GM23338 (cell line): ENCODE measurements around the gene HSD11B1L. TPM values are rescaled to one million over a fixed set of nuclear protein-coding genes. Genes with fewer than 3 reads are reported as not detected.

ENCODE experiments used
- ATAC-seq: fragments of 200-7000 bp; cut with Tn5 transposase; 3 replicates; pipeline ENCODE4 v1.9.1; 2020
- DNase-seq: peaks from one replicate; pipeline ENCODE4 v3.0.0-alpha.2; 2015; ENCODE audit warnings: low spot score
- H2AFZ ChIP-seq: fragments of 200-600 bp; sonication (generic); 2 replicates; pipeline ENCODE4 v1.8.0; 2016; ENCODE audit warnings: antibody characterized with exemption, mild to moderate bottlenecking, moderate library complexity
- H3F3A ChIP-seq: fragments of 200-600 bp; sonication (generic); replicated peaks from 2 replicates; pipeline ENCODE4 v1.8.0; 2017; ENCODE audit warnings: antibody characterized with exemption, mixed run types, low read depth
- H3K27ac ChIP-seq: fragments of 200-600 bp; sonication (generic); 2 replicates; pipeline ENCODE4 v1.6.1; 2016; ENCODE audit warnings: low read depth
- H3K27me3 ChIP-seq: fragments of 200-600 bp; sonication (generic); 2 replicates; pipeline ENCODE4 v1.8.0; 2016; ENCODE audit warnings: mild to moderate bottlenecking, mixed run types, moderate library complexity; ENCODE audit not compliant: insufficient read depth
- H3K36me3 ChIP-seq: fragments of 200-600 bp; sonication (generic); 2 replicates; pipeline ENCODE4 v1.8.0; 2016; ENCODE audit warnings: mild to moderate bottlenecking; ENCODE audit not compliant: insufficient read depth
- H3K4me1 ChIP-seq: fragments of 200-600 bp; sonication (generic); 2 replicates; pipeline ENCODE4 v1.8.0; 2016; ENCODE audit warnings: mild to moderate bottlenecking, moderate library complexity; ENCODE audit not compliant: insufficient read depth
- H3K4me2 ChIP-seq: fragments of 200-600 bp; sonication (generic); 2 replicates; pipeline ENCODE4 v1.7.1; 2017; ENCODE audit warnings: mixed run types
- H3K4me3 ChIP-seq: fragments of 200-600 bp; sonication (generic); 2 replicates; pipeline ENCODE4 v1.6.1; 2016; ENCODE audit warnings: mixed run types
- H3K79me2 ChIP-seq: fragments of 200-600 bp; sonication (generic); replicated peaks from 2 replicates; pipeline ENCODE4 v1.8.0; 2017; ENCODE audit warnings: mild to moderate bottlenecking; ENCODE audit not compliant: insufficient read depth
- H3K9me2 ChIP-seq: fragments of 200-600 bp; sonication (generic); 2 replicates; pipeline ENCODE4 v1.8.0; 2017; ENCODE audit not compliant: insufficient read depth
- H4K20me1 ChIP-seq: fragments of 200-600 bp; sonication (generic); replicated peaks from 2 replicates; pipeline ENCODE4 v1.8.0; 2017; ENCODE audit warnings: mild to moderate bottlenecking; ENCODE audit not compliant: insufficient read depth
- H3K27ac Mint-ChIP-seq: 2 replicates; pipeline ENCODE4 v1.8.0; 2020; ENCODE audit warnings: inconsistent platforms, mild to moderate bottlenecking, moderate library complexity, mixed read lengths
- H3K27me3 Mint-ChIP-seq: 3 replicates; pipeline ENCODE4 v1.8.0; 2022; ENCODE audit warnings: low read depth, mild to moderate bottlenecking, moderate library complexity, mixed read lengths, inconsistent platforms; ENCODE audit not compliant: insufficient read depth, poor library complexity
- H3K36me3 Mint-ChIP-seq: 3 replicates; pipeline ENCODE4 v1.8.0; 2021; ENCODE audit warnings: low read depth, mild to moderate bottlenecking, inconsistent platforms, moderate library complexity, mixed read lengths
- H3K4me1 Mint-ChIP-seq: 3 replicates; pipeline ENCODE4 v1.8.0; 2020; ENCODE audit warnings: mild to moderate bottlenecking, inconsistent platforms, mixed read lengths
- H3K4me3 Mint-ChIP-seq: 3 replicates; pipeline ENCODE4 v1.8.0; 2021; ENCODE audit warnings: moderate library complexity, mild to moderate bottlenecking, inconsistent platforms, mixed read lengths
- H3K9me3 Mint-ChIP-seq: 3 replicates; pipeline ENCODE4 v1.8.0; 2020; ENCODE audit warnings: moderate library complexity, mild to moderate bottlenecking, inconsistent platforms, mixed read lengths
- EZH2 ChIP-seq: fragments of 200-600 bp; sonication (generic); IDR thresholded peaks from one replicate; pipeline ENCODE4 v1.8.0; 2017; ENCODE audit warnings: antibody characterized with exemption, mild to moderate bottlenecking, low read depth; ENCODE audit not compliant: unreplicated experiment
- POLR2AphosphoS5 ChIP-seq: IDR thresholded peaks from 2 replicates; pipeline ENCODE4 v1.6.1; 2016; ENCODE audit warnings: antibody characterized with exemption, low read depth
- STAT1 ChIP-seq: IDR thresholded peaks from one replicate; pipeline ENCODE4 v1.6.1; 2016; ENCODE audit warnings: antibody characterized with exemption; ENCODE audit not compliant: unreplicated experiment
- polyA plus RNA-seq: library from polyadenylated mRNA; unstranded; fragments of >200 nt; fragmentation: Nextera tagmentation; extraction: Ambion mirVana; gene quantifications from 2 replicates; pipeline ENCODE4 v1.2.1, GENCODE V29; 2016
- total RNA-seq: library from RNA; depleted of rRNA; stranded (reverse); fragments of >200 nt; shearing (Covaris generic); gene quantifications from 2 replicates; pipeline ENCODE4 v1.2.3, GENCODE V29; 2014
- TF ChIP-seq, protein P1 (sequence below): fragments of 250-450 bp; sonication (Bioruptor Pico); IDR thresholded peaks from 2 replicates; pipeline ENCODE4 v1.5.0; 2020; ENCODE audit warnings: mild to moderate bottlenecking, moderate library complexity
- TF ChIP-seq, protein P2 (sequence below): IDR thresholded peaks from 2 replicates; pipeline ENCODE4 v1.6.1; 2016; ENCODE audit warnings: antibody characterized with exemption

HSD11B1L gene
- total and polyA plus RNA-seq, 2 experiments from 2014 or later: 12.9 to 18.4 TPM

DNA sequence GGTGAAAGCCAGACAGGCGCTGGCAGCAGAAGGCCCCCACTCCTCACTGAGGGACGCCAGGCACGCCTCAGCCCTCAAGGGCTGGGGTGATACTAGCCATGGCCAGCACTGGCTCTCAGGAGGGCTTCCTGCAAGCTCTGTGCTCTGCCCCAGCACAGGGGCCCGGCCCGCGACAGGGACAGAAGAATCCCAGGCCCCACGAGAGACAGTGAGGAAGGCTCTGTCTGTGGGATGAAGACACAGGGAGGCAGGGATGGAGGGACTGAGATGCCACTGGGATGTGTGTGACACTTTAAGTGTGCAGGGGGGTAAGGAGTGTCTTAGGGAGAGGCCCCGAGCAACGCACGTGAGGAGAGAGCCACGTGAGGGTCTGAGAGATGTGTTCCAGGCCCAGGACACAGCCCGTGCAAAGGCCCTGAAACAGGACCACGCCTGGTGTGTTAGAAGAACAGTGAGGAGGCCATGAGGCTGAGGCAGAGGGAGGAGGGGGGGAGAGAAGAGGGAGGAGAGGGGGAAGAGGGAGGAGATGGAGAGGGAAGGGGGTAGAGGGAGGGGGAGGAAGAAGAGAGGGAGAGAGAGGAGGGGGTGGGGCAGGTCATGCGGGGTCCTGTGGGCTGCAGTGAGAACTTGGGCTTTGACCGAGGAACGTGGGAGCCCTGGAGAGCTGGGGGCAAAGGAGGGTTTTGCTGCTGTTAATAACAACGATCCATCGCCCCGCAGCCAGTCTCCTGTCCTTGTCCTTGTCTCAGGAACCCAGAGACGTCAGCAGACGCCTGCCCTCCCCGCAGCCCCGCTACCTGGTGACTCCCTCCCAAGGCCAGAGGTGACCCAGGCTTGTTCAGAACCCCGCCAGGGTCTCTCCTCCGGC, 16.4 kb downstream of the HSD11B1L start:
- Histone ChIP-seq H3K36me3 (no peaks in the 10 kb centered on the region), H3K4me3 (no peak overlapping the region), H3K9me2 (no peaks in the 10 kb centered on the region), H3K4me1 (no peaks in the 10 kb centered on the region), H4K20me1 (peaks cover 12% of the 10 kb centered on the region; the same call in 1 of the 2 replicates), H3F3A (peaks cover 11% of the 10 kb centered on the region), H3K27me3 (no peaks in the 10 kb centered on the region), H3K27ac (peak overlapping the region; percentile 45; the same call in 1 of the 2 replicates), H3K4me2 (no peak overlapping the region), H2AFZ (no peak overlapping the region), H3K79me2 (peaks cover 5% of the 10 kb centered on the region)
- Mint-ChIP-seq H3K4me3 (no peak overlapping the region), H3K9me3 (peaks cover 3% of the 10 kb centered on the region; the same call in 2 of the 3 replicates), H3K27me3 (peaks cover 46% of the 10 kb centered on the region), H3K36me3 (peaks cover 80% of the 10 kb centered on the region), H3K27ac (no peak overlapping the region), H3K4me1 (0 out of 3 replicates have a peak, but pooled peaks cover 4% of the 10 kb centered on the region)
- DNase-seq (peak; percentile 6), ATAC-seq (no peak)
- TF ChIP-seq, protein P1, sequence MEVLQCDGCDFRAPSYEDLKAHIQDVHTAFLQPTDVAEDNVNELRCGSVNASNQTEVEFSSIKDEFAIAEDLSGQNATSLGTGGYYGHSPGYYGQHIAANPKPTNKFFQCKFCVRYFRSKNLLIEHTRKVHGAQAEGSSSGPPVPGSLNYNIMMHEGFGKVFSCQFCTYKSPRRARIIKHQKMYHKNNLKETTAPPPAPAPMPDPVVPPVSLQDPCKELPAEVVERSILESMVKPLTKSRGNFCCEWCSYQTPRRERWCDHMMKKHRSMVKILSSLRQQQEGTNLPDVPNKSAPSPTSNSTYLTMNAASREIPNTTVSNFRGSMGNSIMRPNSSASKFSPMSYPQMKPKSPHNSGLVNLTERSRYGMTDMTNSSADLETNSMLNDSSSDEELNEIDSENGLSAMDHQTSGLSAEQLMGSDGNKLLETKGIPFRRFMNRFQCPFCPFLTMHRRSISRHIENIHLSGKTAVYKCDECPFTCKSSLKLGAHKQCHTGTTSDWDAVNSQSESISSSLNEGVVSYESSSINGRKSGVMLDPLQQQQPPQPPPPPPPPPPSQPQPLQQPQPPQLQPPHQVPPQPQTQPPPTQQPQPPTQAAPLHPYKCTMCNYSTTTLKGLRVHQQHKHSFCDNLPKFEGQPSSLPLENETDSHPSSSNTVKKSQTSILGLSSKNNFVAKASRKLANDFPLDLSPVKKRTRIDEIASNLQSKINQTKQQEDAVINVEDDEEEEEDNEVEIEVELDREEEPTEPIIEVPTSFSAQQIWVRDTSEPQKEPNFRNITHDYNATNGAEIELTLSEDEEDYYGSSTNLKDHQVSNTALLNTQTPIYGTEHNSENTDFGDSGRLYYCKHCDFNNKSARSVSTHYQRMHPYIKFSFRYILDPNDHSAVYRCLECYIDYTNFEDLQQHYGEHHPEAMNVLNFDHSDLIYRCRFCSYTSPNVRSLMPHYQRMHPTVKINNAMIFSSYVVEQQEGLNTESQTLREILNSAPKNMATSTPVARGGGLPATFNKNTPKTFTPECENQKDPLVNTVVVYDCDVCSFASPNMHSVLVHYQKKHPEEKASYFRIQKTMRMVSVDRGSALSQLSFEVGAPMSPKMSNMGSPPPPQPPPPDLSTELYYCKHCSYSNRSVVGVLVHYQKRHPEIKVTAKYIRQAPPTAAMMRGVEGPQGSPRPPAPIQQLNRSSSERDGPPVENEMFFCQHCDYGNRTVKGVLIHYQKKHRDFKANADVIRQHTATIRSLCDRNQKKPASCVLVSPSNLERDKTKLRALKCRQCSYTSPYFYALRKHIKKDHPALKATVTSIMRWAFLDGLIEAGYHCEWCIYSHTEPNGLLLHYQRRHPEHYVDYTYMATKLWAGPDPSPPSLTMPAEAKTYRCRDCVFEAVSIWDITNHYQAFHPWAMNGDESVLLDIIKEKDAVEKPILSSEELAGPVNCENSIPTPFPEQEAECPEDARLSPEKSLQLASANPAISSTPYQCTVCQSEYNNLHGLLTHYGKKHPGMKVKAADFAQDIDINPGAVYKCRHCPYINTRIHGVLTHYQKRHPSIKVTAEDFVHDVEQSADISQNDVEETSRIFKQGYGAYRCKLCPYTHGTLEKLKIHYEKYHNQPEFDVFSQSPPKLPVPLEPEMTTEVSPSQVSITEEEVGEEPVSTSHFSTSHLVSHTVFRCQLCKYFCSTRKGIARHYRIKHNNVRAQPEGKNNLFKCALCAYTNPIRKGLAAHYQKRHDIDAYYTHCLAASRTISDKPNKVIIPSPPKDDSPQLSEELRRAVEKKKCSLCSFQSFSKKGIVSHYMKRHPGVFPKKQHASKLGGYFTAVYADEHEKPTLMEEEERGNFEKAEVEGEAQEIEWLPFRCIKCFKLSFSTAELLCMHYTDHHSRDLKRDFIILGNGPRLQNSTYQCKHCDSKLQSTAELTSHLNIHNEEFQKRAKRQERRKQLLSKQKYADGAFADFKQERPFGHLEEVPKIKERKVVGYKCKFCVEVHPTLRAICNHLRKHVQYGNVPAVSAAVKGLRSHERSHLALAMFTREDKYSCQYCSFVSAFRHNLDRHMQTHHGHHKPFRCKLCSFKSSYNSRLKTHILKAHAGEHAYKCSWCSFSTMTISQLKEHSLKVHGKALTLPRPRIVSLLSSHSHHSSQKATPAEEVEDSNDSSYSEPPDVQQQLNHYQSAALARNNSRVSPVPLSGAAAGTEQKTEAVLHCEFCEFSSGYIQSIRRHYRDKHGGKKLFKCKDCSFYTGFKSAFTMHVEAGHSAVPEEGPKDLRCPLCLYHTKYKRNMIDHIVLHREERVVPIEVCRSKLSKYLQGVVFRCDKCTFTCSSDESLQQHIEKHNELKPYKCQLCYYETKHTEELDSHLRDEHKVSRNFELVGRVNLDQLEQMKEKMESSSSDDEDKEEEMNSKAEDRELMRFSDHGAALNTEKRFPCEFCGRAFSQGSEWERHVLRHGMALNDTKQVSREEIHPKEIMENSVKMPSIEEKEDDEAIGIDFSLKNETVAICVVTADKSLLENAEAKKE (CRISPR knock-in tag): no peak
- TF ChIP-seq EZH2 (no peak), POLR2AphosphoS5 (peak; percentile 13; the same call in 1 of the 2 replicates), STAT1 (no peak)
- TF ChIP-seq, protein P2, sequence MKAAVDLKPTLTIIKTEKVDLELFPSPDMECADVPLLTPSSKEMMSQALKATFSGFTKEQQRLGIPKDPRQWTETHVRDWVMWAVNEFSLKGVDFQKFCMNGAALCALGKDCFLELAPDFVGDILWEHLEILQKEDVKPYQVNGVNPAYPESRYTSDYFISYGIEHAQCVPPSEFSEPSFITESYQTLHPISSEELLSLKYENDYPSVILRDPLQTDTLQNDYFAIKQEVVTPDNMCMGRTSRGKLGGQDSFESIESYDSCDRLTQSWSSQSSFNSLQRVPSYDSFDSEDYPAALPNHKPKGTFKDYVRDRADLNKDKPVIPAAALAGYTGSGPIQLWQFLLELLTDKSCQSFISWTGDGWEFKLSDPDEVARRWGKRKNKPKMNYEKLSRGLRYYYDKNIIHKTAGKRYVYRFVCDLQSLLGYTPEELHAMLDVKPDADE: no peak
